DOHH2 (cell line): ENCODE results near the gene ACHE.

Experiments used
- CTCF ChIP-seq: fragments of 200-600 bp; sonication (generic); IDR thresholded peaks from one replicate; pipeline ENCODE4 v1.5.1; 2014; ENCODE audit warnings: antibody characterized with exemption, mild to moderate bottlenecking, low read depth, low read length; ENCODE audit not compliant: poor library complexity, severe bottlenecking
- EZH2phosphoT487 ChIP-seq: fragments of 200-600 bp; sonication (generic); IDR thresholded peaks from 2 replicates; pipeline ENCODE4 v1.6.1; 2017; ENCODE audit warnings: borderline replicate concordance, mild to moderate bottlenecking, antibody characterized with exemption, low read length, moderate library complexity, mixed read lengths

DNA sequence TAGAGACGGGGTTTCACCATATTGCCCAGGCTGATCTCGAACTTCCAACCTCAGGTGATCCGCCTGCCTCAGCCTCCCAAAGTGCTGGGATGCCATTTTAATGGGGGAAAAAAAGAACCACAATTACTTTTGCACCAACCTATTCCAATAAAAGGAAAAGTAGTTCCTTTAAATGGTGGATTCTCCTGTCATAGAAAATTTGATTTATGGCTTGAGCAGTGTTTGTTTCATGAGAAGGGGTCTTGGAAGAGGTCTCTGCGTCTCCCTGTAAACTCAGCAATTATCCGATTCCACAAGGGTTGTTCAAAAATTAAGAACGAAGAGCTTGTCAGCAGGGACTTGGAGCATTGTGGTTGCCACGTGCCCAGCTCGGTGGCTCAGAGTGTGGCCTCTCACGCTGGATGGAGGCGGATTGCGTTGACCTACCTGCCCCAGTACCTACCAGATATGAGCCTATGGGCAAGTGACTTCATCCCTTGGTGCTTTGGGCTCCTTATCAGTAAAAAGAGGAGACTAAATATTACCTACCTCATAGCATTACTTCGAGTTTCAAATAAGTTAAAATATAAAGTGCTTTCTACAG, 31.3 kb downstream of the ACHE start:
- TF ChIP-seq CTCF = no peak
- TF ChIP-seq EZH2phosphoT487 = no peak
